Fibroblast of pulmonary artery (primary cell): Measurements from ENCODE around the gene GALNT9.
A peak's percentile ranks its signal among the peaks of the same experiment; 100 is the strongest.

Experiments used
- DNase-seq: peaks from one replicate; pipeline ENCODE4 v3.0.0-alpha.2; 2010; ENCODE audit warnings: low read depth
- H3K4me3 ChIP-seq: replicated peaks from 2 replicates; pipeline ENCODE4 v1.5.1; 2011; ENCODE audit warnings: low read depth, mild to moderate bottlenecking, control low read depth, low read length, moderate library complexity
- TF ChIP-seq, protein P1 (sequence below): IDR thresholded peaks from 2 replicates; pipeline ENCODE4 v1.5.1; 2011; ENCODE audit warnings: mild to moderate bottlenecking, control low read depth, low read length, inconsistent platforms; ENCODE audit errors: missing control alignments

The GALNT9 gene

DNA sequence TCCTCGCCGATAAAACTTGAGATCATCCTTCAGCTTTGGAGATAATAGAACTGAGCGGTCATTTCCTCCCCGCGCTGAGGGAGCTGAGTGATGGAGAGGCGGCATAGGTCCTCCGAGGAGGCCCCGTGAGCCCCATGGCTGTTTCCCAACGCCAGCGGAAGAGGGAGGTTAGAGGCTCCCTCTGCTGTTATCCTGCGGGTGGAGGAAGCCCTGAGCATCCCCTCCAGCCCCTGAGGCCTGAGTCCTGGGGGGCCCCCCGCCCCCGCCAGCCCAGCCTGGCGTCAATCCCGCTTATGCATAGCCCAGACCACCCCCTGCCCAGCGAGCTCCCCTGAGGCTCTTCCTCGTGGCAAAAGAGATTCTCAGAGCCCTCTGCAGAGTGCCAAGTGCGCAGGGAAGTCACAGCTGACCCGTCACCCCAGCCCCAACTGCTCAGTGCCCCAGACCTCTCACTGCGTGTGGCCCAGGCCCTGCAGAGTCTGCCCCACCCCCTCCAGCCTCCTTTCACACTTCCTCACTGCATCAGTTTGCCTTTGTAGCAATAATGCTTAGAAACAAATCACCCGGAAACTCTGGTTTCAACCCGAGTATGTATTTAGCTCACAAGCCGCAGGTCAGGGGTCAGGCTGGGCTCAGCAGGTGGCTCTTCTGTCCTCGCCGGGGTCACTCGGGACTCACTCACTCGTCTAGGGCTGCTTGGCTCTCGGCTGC is 44.7 kb upstream of the GALNT9 start:
- DNase-seq, result peak; percentile 49
- H3K4me3 ChIP-seq, result no peak overlapping the region
- TF ChIP-seq, protein P1, sequence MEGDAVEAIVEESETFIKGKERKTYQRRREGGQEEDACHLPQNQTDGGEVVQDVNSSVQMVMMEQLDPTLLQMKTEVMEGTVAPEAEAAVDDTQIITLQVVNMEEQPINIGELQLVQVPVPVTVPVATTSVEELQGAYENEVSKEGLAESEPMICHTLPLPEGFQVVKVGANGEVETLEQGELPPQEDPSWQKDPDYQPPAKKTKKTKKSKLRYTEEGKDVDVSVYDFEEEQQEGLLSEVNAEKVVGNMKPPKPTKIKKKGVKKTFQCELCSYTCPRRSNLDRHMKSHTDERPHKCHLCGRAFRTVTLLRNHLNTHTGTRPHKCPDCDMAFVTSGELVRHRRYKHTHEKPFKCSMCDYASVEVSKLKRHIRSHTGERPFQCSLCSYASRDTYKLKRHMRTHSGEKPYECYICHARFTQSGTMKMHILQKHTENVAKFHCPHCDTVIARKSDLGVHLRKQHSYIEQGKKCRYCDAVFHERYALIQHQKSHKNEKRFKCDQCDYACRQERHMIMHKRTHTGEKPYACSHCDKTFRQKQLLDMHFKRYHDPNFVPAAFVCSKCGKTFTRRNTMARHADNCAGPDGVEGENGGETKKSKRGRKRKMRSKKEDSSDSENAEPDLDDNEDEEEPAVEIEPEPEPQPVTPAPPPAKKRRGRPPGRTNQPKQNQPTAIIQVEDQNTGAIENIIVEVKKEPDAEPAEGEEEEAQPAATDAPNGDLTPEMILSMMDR, result peak; percentile 53

DNA sequence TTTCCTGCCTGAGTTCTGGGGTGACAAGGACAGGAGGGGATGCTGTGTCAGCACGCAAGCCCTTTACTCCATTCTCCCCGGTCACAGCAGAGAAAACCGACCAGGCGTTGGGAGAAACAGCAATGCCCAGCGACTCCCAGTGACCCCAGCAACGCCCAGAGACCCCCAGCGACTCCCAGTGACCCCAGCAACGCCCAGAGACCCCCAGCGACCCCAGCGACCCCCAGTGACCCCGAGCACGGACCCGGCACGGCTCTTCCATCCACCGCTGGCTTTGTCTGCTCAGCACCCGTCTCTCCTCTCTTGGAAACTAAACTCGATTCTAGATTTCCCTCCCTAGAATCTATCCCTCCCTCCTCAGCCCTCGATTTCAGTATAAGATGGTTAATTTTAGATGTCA is 38.5 kb upstream of the GALNT9 start:
- TF ChIP-seq, protein P1, result no peak
- no peak for DNase-seq
- H3K4me3 ChIP-seq, result no peak overlapping the region

DNA sequence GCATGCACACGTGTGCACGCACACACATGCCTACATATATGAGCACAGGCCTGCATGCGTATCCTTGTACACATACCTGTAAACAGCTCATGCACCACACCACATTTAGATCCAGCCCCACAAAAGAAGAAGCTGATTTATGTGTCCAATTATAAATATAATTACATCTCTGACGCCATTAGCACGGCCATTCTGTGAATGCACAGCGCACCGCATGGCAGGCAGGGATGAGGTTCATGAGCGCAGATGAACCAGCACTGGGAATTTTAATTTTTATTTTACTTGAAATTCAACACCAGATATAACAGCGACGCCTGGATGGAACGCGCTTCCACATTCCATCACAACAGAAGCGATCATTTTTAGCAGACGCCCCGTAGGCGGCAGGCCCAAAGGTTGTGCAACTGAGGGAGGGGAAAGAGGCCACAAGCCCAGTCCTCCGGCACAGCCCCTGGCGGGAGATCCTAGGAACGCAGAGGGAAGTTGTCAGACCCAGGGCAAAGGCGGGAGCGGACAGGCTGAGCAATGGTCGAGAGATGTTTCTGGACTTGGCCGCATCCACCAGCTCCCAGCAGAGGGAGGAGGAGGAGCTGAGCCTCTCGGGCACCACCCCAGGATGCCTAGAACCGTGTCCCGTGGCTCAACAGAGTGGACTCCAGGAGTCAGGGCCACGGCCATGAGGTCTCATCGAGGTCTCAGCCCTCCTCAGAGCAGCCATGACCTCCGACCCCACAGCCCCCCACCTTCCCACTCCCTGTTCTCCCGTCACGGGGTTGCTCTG is 37.9 kb upstream of the GALNT9 start:
- TF ChIP-seq, protein P1, result no peak
- peak; percentile 15 for DNase-seq
- no peak overlapping the region for H3K4me3 ChIP-seq

DNA sequence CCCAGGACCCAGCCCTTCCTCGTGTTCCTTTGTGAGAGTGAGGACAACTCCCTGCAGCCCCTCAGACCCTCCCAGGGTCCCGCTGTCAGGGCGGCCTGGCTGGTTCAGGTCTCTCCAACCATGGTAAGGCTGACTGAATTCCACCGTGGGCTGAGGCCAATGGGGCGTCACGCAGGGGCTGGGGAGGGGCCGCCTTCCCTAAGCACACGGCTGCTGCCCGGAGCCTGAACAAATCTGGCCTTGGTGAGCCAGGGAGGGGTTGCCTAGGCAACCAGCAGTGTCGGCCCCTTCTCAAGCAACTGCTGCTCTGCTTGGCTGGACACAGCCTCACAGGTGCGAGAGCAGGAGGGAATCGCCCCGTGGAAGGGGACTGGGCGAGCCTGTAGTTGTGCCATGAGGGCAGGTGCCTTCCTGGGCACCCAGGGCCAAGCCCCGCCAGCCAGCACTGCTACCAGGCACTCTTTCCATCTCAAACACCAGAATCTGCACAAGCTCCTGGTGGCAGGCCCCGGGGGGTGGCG is 37.0 kb upstream of the GALNT9 start:
- DNase-seq, result no peak
- H3K4me3 ChIP-seq, result no peak overlapping the region
- TF ChIP-seq, protein P1, result no peak

DNA sequence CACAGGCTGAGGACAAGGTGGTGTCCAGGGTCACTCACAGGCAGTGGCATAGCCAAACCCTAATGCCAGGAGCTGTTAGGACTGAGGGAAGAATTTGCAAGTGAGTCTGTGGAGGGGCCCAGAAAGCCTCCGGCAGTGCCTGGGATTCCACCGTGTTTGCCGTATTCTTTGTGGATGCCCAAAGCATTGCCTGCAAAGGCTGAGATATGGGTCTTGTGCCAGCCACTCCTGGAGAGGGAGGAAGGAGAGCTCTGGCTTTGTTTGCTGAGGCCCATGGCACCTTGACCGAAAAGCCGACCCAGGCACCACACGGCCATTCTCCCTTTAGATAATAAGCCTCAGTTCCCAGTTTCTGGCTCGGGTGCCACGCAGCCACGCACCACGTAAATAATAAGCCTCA is 35.8 kb upstream of the GALNT9 start:
- no peak for DNase-seq
- H3K4me3 ChIP-seq, result no peak overlapping the region
- TF ChIP-seq, protein P1, result no peak

DNA sequence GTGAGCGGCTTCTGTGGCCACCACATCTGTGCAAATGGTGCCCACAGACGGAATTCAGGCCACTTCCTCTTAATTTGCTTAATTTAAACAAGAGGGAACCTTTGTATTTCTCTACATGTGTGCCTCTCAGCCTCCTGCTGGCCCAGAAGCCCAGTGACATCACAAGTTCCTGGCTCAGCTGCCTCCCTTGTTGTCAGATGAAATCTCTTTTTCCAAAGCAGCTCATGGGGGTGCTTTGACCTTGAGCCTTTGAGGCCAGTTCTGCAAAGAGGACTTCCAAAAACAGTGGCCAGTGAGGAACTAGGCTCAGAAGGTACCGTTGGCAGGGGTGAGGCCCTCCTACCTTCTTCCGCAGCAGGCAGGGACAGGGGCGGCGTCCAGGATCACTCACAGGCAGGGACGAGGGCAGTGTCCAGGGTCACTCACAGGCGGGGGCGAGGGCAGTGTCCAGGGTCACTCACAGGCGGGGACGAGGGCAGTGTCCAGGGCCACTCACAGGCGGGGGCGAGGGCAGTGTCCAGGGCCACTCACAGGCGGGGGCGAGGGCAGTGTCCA is 35.0 kb upstream of the GALNT9 start:
- TF ChIP-seq, protein P1, result no peak
- no peak for DNase-seq
- no peak overlapping the region for H3K4me3 ChIP-seq
